Breast epithelium (tissue), 3 donors: ENCODE data around the gene LEUTX.

Experiments used
- POLR2A ChIP-seq: fragments of 450-650 bp; IDR thresholded peaks from one replicate; pipeline ENCODE4 v1.6.1; 2016; ENCODE audit warnings: antibody characterized with exemption, mild to moderate bottlenecking, moderate library complexity
- POLR2AphosphoS5 ChIP-seq, 3 donors: sonication (generic); formaldehyde crosslinking; IDR thresholded peaks; one replicate each; pipeline ENCODE4 v1.6.1; 2017; ENCODE audit warnings: antibody characterized with exemption in 3 of 3
- TF ChIP-seq, protein P1 (sequence below), 3 donors: fragments of 450-650 bp; IDR thresholded peaks; one replicate each; pipeline ENCODE4 v1.5.1; 2016 to 2017; ENCODE audit warnings: antibody characterized with exemption in 3 of 3, mild to moderate bottlenecking in 3 of 3, moderate library complexity in 3 of 3

DNA sequence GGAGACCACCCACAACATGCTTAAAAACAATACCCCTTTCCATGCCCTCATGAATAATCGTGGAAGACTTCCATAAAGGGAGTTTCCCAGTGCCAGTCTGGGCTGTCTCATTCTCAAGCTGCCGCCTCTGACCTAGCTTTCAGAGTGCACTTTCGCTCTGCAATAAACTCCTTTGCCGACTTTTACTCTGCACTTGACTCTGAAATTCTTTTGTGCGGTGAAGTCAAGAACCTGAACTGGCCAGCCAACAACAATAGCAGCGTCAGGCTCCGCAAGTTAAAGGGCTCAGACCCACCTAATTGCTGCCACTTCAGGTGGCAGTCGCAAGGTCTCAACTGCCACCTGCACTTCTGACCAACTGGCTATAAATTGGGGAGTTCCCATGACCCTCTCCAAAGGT is 10.3 kb upstream of the LEUTX start:
- TF ChIP-seq POLR2A (no peak), POLR2AphosphoS5 (IDR thresholded peaks at IDR 0.05) (no peak)
- TF ChIP-seq, protein P1, sequence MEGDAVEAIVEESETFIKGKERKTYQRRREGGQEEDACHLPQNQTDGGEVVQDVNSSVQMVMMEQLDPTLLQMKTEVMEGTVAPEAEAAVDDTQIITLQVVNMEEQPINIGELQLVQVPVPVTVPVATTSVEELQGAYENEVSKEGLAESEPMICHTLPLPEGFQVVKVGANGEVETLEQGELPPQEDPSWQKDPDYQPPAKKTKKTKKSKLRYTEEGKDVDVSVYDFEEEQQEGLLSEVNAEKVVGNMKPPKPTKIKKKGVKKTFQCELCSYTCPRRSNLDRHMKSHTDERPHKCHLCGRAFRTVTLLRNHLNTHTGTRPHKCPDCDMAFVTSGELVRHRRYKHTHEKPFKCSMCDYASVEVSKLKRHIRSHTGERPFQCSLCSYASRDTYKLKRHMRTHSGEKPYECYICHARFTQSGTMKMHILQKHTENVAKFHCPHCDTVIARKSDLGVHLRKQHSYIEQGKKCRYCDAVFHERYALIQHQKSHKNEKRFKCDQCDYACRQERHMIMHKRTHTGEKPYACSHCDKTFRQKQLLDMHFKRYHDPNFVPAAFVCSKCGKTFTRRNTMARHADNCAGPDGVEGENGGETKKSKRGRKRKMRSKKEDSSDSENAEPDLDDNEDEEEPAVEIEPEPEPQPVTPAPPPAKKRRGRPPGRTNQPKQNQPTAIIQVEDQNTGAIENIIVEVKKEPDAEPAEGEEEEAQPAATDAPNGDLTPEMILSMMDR (IDR thresholded peaks at IDR 0.05): no peak
